GM10266 (cell line): Measurements from ENCODE around the gene CIDEB.

Experiments used
- DNase-seq: peaks from one replicate; pipeline ENCODE4 v3.0.0; 2012; ENCODE audit errors: extremely low spot score
- CTCF ChIP-seq: IDR thresholded peaks from 2 replicates; pipeline ENCODE4 v1.5.1; 2012; ENCODE audit warnings: mild to moderate bottlenecking, low read depth; ENCODE audit not compliant: control insufficient read depth, insufficient read depth; ENCODE audit errors: missing control alignments

Gene CIDEB

GRCh38 chr14:24300326-24300980 lies 7.3 kb downstream of the CIDEB start:
- TF ChIP-seq CTCF: no peak
- DNase-seq: no peak

GRCh38 chr14:24299255-24300191 lies 8.3 kb downstream of the CIDEB start, which contains the start of the genes DHRS1 and NOP9:
TSS of gene DHRS1 (minus strand) at chr14:24299780. CDS start at chr14:24299106, 674 bp downstream.
TSS of gene NOP9 (plus strand) at chr14:24299850. CDS start at chr14:24299955, 105 bp downstream.
- TF ChIP-seq CTCF: no peak
- DNase-seq: peak; percentile 95

GRCh38 chr14:24298892-24299254 lies 8.9 kb downstream of the CIDEB start:
- TF ChIP-seq CTCF: no peak
- no peak for DNase-seq

GRCh38 chr14:24297190-24297964 lies 10.4 kb downstream of the CIDEB start:
- peak; percentile 46 for TF ChIP-seq CTCF
- DNase-seq: no peak

- TF ChIP-seq CTCF: peak; percentile 79
- peak; percentile 83 for DNase-seq
These were observed 11.2 kb downstream of the CIDEB start for GRCh38 chr14:24296341-24297157.

- DNase-seq: no peak
- TF ChIP-seq CTCF: no peak
These were observed 14.3 kb downstream of the CIDEB start for GRCh38 chr14:24293525-24293924.
